ENCODE results near the gene CTPS1. TPM values are rescaled to one million over a fixed set of nuclear protein-coding genes. Genes with fewer than 3 reads are reported as not detected.
A peak's percentile ranks its signal among the peaks of the same experiment; 100 is the strongest.

The CTPS1 gene
- total RNA-seq, 1 donor from 2014 or later, result 25.6 TPM

DNA sequence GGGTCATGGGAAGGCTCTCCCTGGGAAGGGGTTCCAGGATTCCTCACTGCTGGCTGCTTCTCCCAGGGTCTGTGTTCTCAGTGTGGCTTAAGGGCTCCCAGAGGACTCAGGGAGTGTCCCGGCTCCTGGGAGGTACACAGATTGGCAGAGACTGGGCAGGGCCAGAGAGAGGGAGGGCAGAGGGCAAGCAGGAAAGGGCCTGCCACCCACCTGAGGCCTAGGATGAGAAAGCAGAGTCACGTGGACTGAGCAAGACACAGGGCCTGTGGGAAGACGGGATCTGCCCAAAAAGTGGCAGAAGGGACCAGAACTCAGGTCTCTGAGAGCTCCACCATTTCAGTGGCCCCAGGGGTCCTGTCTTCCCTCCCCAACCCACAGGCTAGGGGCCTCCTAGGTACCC lies 41.2 kb downstream of the CTPS1 start:
- Mint-ChIP-seq H3K36me3 (ENCODE audit: unreplicated experiment) (no peaks in the 10 kb centered on the region), H3K4me3 (ENCODE audit: unreplicated experiment) (no peak overlapping the region), H3K27ac (ENCODE audit: unreplicated experiment) (no peak overlapping the region), H3K9me3 (ENCODE audit: unreplicated experiment) (no peaks in the 10 kb centered on the region), H3K27me3 (ENCODE audit: unreplicated experiment) (no peaks in the 10 kb centered on the region), H3K4me1 (ENCODE audit: unreplicated experiment) (peaks cover 14% of the 10 kb centered on the region)
- TF ChIP-seq, protein P1, sequence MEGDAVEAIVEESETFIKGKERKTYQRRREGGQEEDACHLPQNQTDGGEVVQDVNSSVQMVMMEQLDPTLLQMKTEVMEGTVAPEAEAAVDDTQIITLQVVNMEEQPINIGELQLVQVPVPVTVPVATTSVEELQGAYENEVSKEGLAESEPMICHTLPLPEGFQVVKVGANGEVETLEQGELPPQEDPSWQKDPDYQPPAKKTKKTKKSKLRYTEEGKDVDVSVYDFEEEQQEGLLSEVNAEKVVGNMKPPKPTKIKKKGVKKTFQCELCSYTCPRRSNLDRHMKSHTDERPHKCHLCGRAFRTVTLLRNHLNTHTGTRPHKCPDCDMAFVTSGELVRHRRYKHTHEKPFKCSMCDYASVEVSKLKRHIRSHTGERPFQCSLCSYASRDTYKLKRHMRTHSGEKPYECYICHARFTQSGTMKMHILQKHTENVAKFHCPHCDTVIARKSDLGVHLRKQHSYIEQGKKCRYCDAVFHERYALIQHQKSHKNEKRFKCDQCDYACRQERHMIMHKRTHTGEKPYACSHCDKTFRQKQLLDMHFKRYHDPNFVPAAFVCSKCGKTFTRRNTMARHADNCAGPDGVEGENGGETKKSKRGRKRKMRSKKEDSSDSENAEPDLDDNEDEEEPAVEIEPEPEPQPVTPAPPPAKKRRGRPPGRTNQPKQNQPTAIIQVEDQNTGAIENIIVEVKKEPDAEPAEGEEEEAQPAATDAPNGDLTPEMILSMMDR (IDR thresholded peaks at IDR 0.05), result no peak
- DNase-seq (ENCODE audit: extremely low spot score, unreplicated experiment), result no peak

DNA sequence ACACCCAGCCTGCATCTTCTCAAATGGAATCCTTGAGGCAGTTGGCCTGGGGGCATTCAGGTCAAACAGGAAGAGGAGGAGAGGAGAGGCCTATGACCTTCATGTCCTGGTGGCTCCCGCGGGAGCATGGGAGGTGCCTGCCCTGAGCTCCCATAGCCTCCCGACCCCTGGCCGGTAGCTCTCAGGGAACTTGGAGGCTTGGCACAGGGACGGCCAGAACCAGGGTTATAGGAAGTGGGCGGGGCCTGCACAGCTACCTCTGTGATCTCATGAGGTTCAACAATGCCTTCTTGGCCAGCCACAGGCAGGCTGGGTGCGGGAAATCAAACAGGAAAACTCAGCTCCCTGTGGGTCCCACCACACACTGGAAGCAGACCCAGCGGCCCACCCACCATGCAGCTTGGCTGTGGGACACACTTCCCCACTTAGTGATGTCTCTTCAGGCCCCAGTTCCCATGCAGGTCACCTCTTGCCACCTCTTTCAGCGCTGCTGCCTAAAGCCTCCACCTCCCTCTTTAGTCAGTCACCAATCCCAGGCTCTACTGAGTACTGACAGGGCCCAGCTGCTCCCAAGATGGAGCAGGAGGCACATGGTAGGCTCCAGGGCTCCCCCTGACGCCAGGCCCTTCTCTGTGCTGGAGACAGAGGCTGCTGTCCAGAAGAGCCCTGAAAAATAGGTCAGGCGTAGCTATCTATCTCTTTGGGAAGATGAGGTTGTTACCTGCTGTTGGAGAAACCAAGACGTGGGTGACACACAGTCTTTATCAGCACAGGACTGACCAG lies 42.2 kb downstream of the CTPS1 start, which contains the start of gene SLFNL1:
Gene SLFNL1, minus strand, starts transcription at position 200 of the 783 bp plus-strand sequence. CDS start 1,065 bp downstream, outside the sequence.
- TF ChIP-seq, protein P1 (IDR thresholded peaks at IDR 0.05), result no peak
- H3K27me3 Mint-ChIP-seq (ENCODE audit: unreplicated experiment), result no peaks in the 10 kb centered on the region
- H3K9me3 Mint-ChIP-seq (ENCODE audit: unreplicated experiment), result no peaks in the 10 kb centered on the region
- DNase-seq (ENCODE audit: extremely low spot score, unreplicated experiment), result no peak
- peaks cover 3% of the 10 kb centered on the region for H3K36me3 Mint-ChIP-seq (ENCODE audit: unreplicated experiment)
- H3K4me3 Mint-ChIP-seq (ENCODE audit: unreplicated experiment), result no peak within 1 kb of the TSS
- peaks cover 14% of the 10 kb centered on the region for H3K4me1 Mint-ChIP-seq (ENCODE audit: unreplicated experiment)
- no peak within 1 kb of the TSS for H3K27ac Mint-ChIP-seq (ENCODE audit: unreplicated experiment)

DNA sequence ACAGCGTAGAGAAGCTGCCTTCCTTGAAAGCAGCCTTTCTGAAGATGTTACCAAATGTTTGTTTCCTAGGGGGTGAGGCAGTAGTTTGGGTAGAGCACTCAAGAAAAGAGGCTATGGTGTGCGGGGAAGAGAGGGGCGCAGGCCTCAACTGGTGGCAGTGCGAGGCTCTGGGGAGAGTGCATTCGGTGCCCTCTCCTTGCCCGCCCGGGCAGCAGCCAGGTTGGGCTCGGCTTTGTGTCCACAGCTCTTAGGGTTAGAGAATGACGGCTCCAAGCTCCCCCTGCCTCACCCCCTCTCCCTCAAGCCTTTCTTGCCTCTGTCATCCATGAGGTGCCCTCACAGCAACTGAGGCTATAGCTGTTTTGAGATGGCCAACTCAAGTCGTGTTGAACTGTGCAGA lies 42.9 kb downstream of the CTPS1 start:
- no peak for DNase-seq (ENCODE audit: extremely low spot score, unreplicated experiment)
- TF ChIP-seq, protein P1 (IDR thresholded peaks at IDR 0.05), result no peak
- Mint-ChIP-seq H3K4me1 (ENCODE audit: unreplicated experiment) (peaks cover 14% of the 10 kb centered on the region), H3K27me3 (ENCODE audit: unreplicated experiment) (no peaks in the 10 kb centered on the region), H3K27ac (ENCODE audit: unreplicated experiment) (no peak overlapping the region), H3K36me3 (ENCODE audit: unreplicated experiment) (peaks cover 4% of the 10 kb centered on the region), H3K4me3 (ENCODE audit: unreplicated experiment) (no peak overlapping the region), H3K9me3 (ENCODE audit: unreplicated experiment) (no peaks in the 10 kb centered on the region)

GRCh38 chr1:41023279-41023990 lies 43.9 kb downstream of the CTPS1 start:
- no peak for DNase-seq (ENCODE audit: extremely low spot score, unreplicated experiment)
- Mint-ChIP-seq H3K4me1 (ENCODE audit: unreplicated experiment) (peaks cover 14% of the 10 kb centered on the region), H3K4me3 (ENCODE audit: unreplicated experiment) (no peak overlapping the region), H3K9me3 (ENCODE audit: unreplicated experiment) (no peaks in the 10 kb centered on the region), H3K27me3 (ENCODE audit: unreplicated experiment) (no peaks in the 10 kb centered on the region), H3K27ac (ENCODE audit: unreplicated experiment) (no peak overlapping the region), H3K36me3 (ENCODE audit: unreplicated experiment) (peaks cover 10% of the 10 kb centered on the region)
- TF ChIP-seq, protein P1 (IDR thresholded peaks at IDR 0.05), result peak; percentile 47

DNA sequence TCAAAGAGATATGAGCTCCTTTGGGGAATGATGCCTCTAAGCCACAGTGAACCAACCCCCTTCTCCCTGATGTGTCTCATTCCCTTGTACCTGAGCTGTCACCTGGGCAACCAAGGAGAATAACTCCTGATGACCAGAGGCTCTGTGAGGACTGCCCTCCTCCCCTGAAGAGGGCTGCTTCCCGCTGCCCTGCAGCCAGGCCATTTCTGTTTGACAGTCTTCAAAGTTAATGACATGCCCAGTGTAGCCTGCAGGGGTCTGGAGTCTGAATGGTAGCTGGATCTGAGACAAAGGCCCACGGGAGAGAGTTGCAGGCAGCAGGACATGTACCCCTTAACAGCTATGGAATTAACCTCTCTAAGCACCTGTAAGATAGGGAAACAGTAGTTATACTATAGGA lies 45.5 kb downstream of the CTPS1 start:
- no peak overlapping the region for H3K4me3 Mint-ChIP-seq (ENCODE audit: unreplicated experiment)
- no peak for DNase-seq (ENCODE audit: extremely low spot score, unreplicated experiment)
- TF ChIP-seq, protein P1 (IDR thresholded peaks at IDR 0.05), result no peak
- H3K36me3 Mint-ChIP-seq (ENCODE audit: unreplicated experiment), result peaks cover 17% of the 10 kb centered on the region
- peaks cover 14% of the 10 kb centered on the region for H3K4me1 Mint-ChIP-seq (ENCODE audit: unreplicated experiment)
- no peaks in the 10 kb centered on the region for H3K27me3 Mint-ChIP-seq (ENCODE audit: unreplicated experiment)
- no peaks in the 10 kb centered on the region for H3K9me3 Mint-ChIP-seq (ENCODE audit: unreplicated experiment)
- no peak overlapping the region for H3K27ac Mint-ChIP-seq (ENCODE audit: unreplicated experiment)

All from osteocyte (in vitro differentiated cells).